HCT116 (cell line): ENCODE measurements around the gene CC2D1A. TPM values are rescaled to one million over a fixed set of nuclear protein-coding genes. Genes with fewer than 3 reads are reported as not detected.
"Not testable (repeated sequence)": the region's sequence is repeated elsewhere in the genome, so short reads cannot be mapped to it uniquely, and the experiment has no call there.

Experiments
- ATAC-seq: fragments of 200-7000 bp; cut with Tn5 transposase; 2 replicates; pipeline ENCODE4 v1.9.1; 2020; ENCODE audit warnings: mild to moderate bottlenecking, moderate library complexity
- BruUV-seq: library from RNA; stranded (reverse); fragments of 400-500 nt; replicated peaks from 2 replicates; lab custom pipeline; 2021; lab: Mats Ljungman, UMichigan
- CTCF ChIA-PET: fragments of 300-600 bp; sonication (Branson Sonifier 250); formaldehyde crosslinking; loops from one replicate; lab custom pipeline; 2021; ENCODE audit warnings: antibody characterized with exemption; lab: Charles Lee
- POLR2A ChIA-PET: fragments of 300-600, 350-600 bp; sonication (Branson Sonifier 250); formaldehyde crosslinking; loops from one replicate; lab custom pipeline; 2021; ENCODE audit warnings: antibody characterized with exemption; lab: Charles Lee
- RAD21 ChIA-PET, 2 experiments: fragments of 300-600 bp; sonication (Branson Sonifier 250); formaldehyde crosslinking; loops; one replicate each; lab custom pipeline; 2023; ENCODE audit warnings: low total read pairs in 2 of 2; ENCODE audit not compliant: uncharacterized antibody in 2 of 2, unreplicated experiment in 2 of 2, low non-redundant PET in 1 of 2; lab: Charles Lee
- DNase-seq: peaks from one replicate; pipeline ENCODE4 v3.0.0-alpha.2; 2010; ENCODE audit warnings: low read depth, low spot score
- H2AFZ ChIP-seq: fragments of 200-600 bp; shearing (Covaris generic), sonication (generic); 2 replicates; pipeline ENCODE4 v1.6.1; 2017; ENCODE audit warnings: low read depth, mixed run types, mixed read lengths, antibody characterized with exemption, low read length; ENCODE audit not compliant: poor library complexity, severe bottlenecking
- H3K27ac ChIP-seq: 2 replicates; pipeline ENCODE4 v1.5.1; 2012; ENCODE audit warnings: low read depth, low read length
- H3K27me3 ChIP-seq: fragments of 200-600 bp; sonication (generic); 2 replicates; pipeline ENCODE4 v1.6.1; 2016; ENCODE audit warnings: mixed run types, low read length, mixed read lengths; ENCODE audit not compliant: insufficient read depth
- H3K36me3 ChIP-seq, 2 experiments: fragments of 200-500 bp in 1 of 2; fragments of 200-600 bp in 1 of 2; sonication (Bioruptor generic) in 1 of 2; sonication (generic) in 1 of 2; 2 replicates each; pipeline versions ENCODE4 v1.5.1 to v1.6.1; 2014 to 2016; ENCODE audit warnings: low read length in 2 of 2, inconsistent platforms in 1 of 2, mixed read lengths in 1 of 2, mixed run types in 1 of 2; ENCODE audit not compliant: insufficient read depth in 2 of 2, control insufficient read depth in 1 of 2
- H3K4me1 ChIP-seq, 2 experiments: fragments of 200-600 bp in 1 of 2; sonication (generic) in 1 of 2; 2 replicates each; pipeline versions ENCODE4 v1.5.1 to v1.6.1; 2012 to 2017; ENCODE audit warnings: low read length in 2 of 2, inconsistent platforms in 1 of 2, mild to moderate bottlenecking in 1 of 2, mixed read lengths in 1 of 2, mixed run types in 1 of 2, moderate library complexity in 1 of 2; ENCODE audit not compliant: insufficient read depth in 2 of 2, control insufficient read depth in 1 of 2
- H3K4me2 ChIP-seq: fragments of 200-600 bp; sonication (generic); 2 replicates; pipeline ENCODE4 v1.6.1; 2017; ENCODE audit warnings: mixed run types, low read length, mixed read lengths
- H3K4me3 ChIP-seq, 2 experiments: fragments of 200-600 bp in 1 of 2; sonication (generic) in 1 of 2; replicated peaks in 1 of 2; 2 replicates each; pipeline ENCODE4 v1.5.1; 2011 to 2016; ENCODE audit warnings: low read length in 2 of 2, control low read depth in 1 of 2, low read depth in 1 of 2, mild to moderate bottlenecking in 1 of 2, mixed read lengths in 1 of 2, mixed run types in 1 of 2
- H3K79me2 ChIP-seq: fragments of 200-600 bp; sonication (generic); 2 replicates; pipeline ENCODE4 v1.6.1; 2017; ENCODE audit warnings: mild to moderate bottlenecking, mixed run types, low read length, moderate library complexity, mixed read lengths; ENCODE audit not compliant: insufficient read depth
- H3K9ac ChIP-seq: fragments of 200-600 bp; sonication (generic); 2 replicates; pipeline ENCODE4 v1.6.1; 2016; ENCODE audit warnings: low read length, mixed read lengths
- H3K9me2 ChIP-seq: fragments of 200-600 bp; sonication (generic), shearing (Covaris generic); 2 replicates; pipeline ENCODE4 v1.6.1; 2017; ENCODE audit warnings: mixed run types, mild to moderate bottlenecking, moderate library complexity; ENCODE audit not compliant: insufficient read depth
- H3K9me3 ChIP-seq, 2 experiments: fragments of 200-500 bp in 1 of 2; fragments of 200-600 bp in 1 of 2; sonication (Bioruptor generic) in 1 of 2; sonication (generic) in 1 of 2; 2 replicates each; pipeline ENCODE4 v1.6.1; 2014 to 2017; ENCODE audit warnings: low read length in 2 of 2, mixed read lengths in 2 of 2, inconsistent platforms in 1 of 2, low read depth in 1 of 2, mild to moderate bottlenecking in 1 of 2, mixed run types in 1 of 2, moderate library complexity in 1 of 2; ENCODE audit not compliant: control insufficient read depth in 1 of 2, insufficient read depth in 1 of 2
- H4K20me1 ChIP-seq: fragments of 200-600 bp; sonication (generic), shearing (Covaris generic); 2 replicates; pipeline ENCODE4 v1.6.1; 2017; ENCODE audit warnings: mixed run types, mild to moderate bottlenecking, moderate library complexity; ENCODE audit not compliant: insufficient read depth
- ATF3 ChIP-seq: IDR thresholded peaks from 2 replicates; pipeline ENCODE4 v1.6.1; 2012
- CBX3 ChIP-seq: IDR thresholded peaks from 2 replicates; pipeline ENCODE4 v1.6.1; 2012; ENCODE audit warnings: low read depth
- CEBPB ChIP-seq: IDR thresholded peaks from 2 replicates; pipeline ENCODE4 v1.6.1; 2012; ENCODE audit warnings: low read depth
- CTCF ChIP-seq, 3 experiments: fragments of 200-600 bp in 1 of 3; sonication (generic) in 1 of 3; IDR thresholded peaks in 2 of 3; conservative IDR thresholded peaks in 1 of 3; 2 replicates each; pipeline ENCODE4 v1.5.1; 2012 to 2017; ENCODE audit warnings: low read depth in 2 of 3, low read length in 2 of 3, antibody characterized with exemption in 1 of 3, borderline replicate concordance in 1 of 3, control low read depth in 1 of 3, mild to moderate bottlenecking in 1 of 3, mixed read lengths in 1 of 3, mixed run types in 1 of 3, moderate library complexity in 1 of 3; ENCODE audit not compliant: insufficient read depth in 1 of 3
- EGR1 ChIP-seq: IDR thresholded peaks from 2 replicates; pipeline ENCODE4 v1.6.1; 2012; ENCODE audit warnings: low read depth
- ELF1 ChIP-seq: IDR thresholded peaks from 2 replicates; pipeline ENCODE4 v1.6.1; 2012; ENCODE audit warnings: low read depth, borderline replicate concordance
- EZH2phosphoT487 ChIP-seq: fragments of 200-600 bp; IDR thresholded peaks from 2 replicates; pipeline ENCODE4 v1.6.1; 2018; ENCODE audit warnings: antibody characterized with exemption, borderline replicate concordance
- FOSL1 ChIP-seq: IDR thresholded peaks from 2 replicates; pipeline ENCODE4 v1.6.1; 2012; ENCODE audit warnings: low read depth
- SIN3A ChIP-seq: IDR thresholded peaks from 2 replicates; pipeline ENCODE4 v1.6.1; 2012; ENCODE audit warnings: low read depth
- SRF ChIP-seq: IDR thresholded peaks from 2 replicates; pipeline ENCODE4 v1.6.1; 2012; ENCODE audit warnings: low read depth
- TCF7L2 ChIP-seq: IDR thresholded peaks from 2 replicates; pipeline ENCODE4 v1.7.0; 2011; ENCODE audit warnings: borderline replicate concordance, inconsistent platforms; ENCODE audit not compliant: insufficient read depth, insufficient read length; ENCODE audit errors: extremely low read depth
- YY1 ChIP-seq: IDR thresholded peaks from 2 replicates; pipeline ENCODE4 v1.6.1; 2011; ENCODE audit warnings: low read length, low read depth, moderate library complexity, mild to moderate bottlenecking; ENCODE audit not compliant: insufficient replicate concordance; ENCODE audit errors: extremely low read depth
- ZFX ChIP-seq: fragments of 450-650 bp; IDR thresholded peaks from 2 replicates; pipeline ENCODE4 v1.6.1; 2017
- ZNF274 ChIP-seq: fragments of 200-500 bp; sonication (Bioruptor generic); IDR thresholded peaks from 2 replicates; pipeline ENCODE4 v1.6.1; 2014; ENCODE audit warnings: mild to moderate bottlenecking, low read depth, low read length, inconsistent platforms
- intact Hi-C: fragments of 100-400 bp; cut with micrococcal nuclease; formaldehyde crosslinking; loops from 2 replicates; pipeline ENCODE4 v1.10.0; 2022
- total RNA-seq: library from RNA; stranded (reverse); gene quantifications from one replicate; pipeline ENCODE4 v1.2.1, GENCODE V29; 2021; ENCODE audit not compliant: unreplicated experiment
- TF ChIP-seq, protein P1 (sequence below): IDR thresholded peaks from 2 replicates; pipeline ENCODE4 v1.6.1; 2011; ENCODE audit warnings: mild to moderate bottlenecking, low read length, moderate library complexity; ENCODE audit not compliant: insufficient replicate concordance; ENCODE audit errors: extremely low read depth

Gene CC2D1A
- total RNA-seq, 1 experiment from 2014 or later, result 51.5 TPM

DNA sequence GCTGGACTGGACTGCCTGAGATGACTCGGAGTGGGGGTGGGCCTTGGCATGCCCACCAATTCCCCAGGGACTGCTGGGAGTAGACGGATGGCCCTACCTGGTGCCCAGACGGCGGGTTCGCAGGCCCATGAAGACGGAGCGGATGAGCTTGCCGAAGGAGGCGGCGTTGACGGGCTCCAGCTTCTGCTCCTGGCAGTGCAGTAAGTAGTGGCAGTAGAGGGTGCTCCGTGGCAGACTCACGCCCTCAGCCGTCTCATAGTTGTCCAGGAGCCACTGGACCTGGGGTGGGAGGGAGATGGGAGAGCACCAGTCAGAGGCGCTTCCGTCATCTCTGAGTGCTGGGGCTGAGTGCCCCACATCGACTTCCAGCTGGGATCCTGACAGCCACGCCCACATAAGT, 63.9 kb downstream of the CC2D1A start:
- no TSS peak for BruUV-seq
- ChIA-PET POLR2A (no interaction called here), CTCF (no interaction called here), RAD21 (no interaction called here)
- no peak overlapping the region for H3K4me2 ChIP-seq
- H3K4me1 ChIP-seq, result peaks cover 0 to 10% of the 10 kb centered on the region in 2 experiments; a peak in 3 of 4 replicates
- ATAC-seq, result no peak
- no peaks in the 10 kb centered on the region for H3K9me2 ChIP-seq
- no peaks in the 10 kb centered on the region for H3K27me3 ChIP-seq
- H3K36me3 ChIP-seq, result peaks cover 0 to 4% of the 10 kb centered on the region in 2 experiments; a peak in 1 of 4 replicates
- H3K9me3 ChIP-seq, result no peaks in the 10 kb centered on the region
- intact Hi-C loops, result no loop called here
- no peak overlapping the region for H3K4me3 ChIP-seq
- no peaks in the 10 kb centered on the region for H4K20me1 ChIP-seq
- TF ChIP-seq FOSL1 (no peak), CTCF (IDR thresholded peaks at IDR 0.05 in 2 of 3, conservative IDR thresholded peaks at IDR 0.05 in 1 of 3; ENCODE audit: borderline replicate concordance in 1 of 3, insufficient read depth in 1 of 3, low read depth in 2 of 3, low read length in 2 of 3) (no peak), ZNF274 (no peak), SRF (no peak), CEBPB (no peak), YY1 (no peak), SIN3A (no peak), ELF1 (no peak), ZFX (no peak), EGR1 (no peak), ATF3 (no peak), TCF7L2 (no peak), CBX3 (no peak), EZH2phosphoT487 (no peak)
- TF ChIP-seq, protein P1, sequence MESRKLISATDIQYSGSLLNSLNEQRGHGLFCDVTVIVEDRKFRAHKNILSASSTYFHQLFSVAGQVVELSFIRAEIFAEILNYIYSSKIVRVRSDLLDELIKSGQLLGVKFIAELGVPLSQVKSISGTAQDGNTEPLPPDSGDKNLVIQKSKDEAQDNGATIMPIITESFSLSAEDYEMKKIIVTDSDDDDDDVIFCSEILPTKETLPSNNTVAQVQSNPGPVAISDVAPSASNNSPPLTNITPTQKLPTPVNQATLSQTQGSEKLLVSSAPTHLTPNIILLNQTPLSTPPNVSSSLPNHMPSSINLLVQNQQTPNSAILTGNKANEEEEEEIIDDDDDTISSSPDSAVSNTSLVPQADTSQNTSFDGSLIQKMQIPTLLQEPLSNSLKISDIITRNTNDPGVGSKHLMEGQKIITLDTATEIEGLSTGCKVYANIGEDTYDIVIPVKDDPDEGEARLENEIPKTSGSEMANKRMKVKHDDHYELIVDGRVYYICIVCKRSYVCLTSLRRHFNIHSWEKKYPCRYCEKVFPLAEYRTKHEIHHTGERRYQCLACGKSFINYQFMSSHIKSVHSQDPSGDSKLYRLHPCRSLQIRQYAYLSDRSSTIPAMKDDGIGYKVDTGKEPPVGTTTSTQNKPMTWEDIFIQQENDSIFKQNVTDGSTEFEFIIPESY, result no peak
- no peak overlapping the region for H2AFZ ChIP-seq
- DNase-seq, result no peak
- no peaks in the 10 kb centered on the region for H3K79me2 ChIP-seq
- no peak overlapping the region for H3K27ac ChIP-seq
- H3K9ac ChIP-seq, result no peak overlapping the region

DNA sequence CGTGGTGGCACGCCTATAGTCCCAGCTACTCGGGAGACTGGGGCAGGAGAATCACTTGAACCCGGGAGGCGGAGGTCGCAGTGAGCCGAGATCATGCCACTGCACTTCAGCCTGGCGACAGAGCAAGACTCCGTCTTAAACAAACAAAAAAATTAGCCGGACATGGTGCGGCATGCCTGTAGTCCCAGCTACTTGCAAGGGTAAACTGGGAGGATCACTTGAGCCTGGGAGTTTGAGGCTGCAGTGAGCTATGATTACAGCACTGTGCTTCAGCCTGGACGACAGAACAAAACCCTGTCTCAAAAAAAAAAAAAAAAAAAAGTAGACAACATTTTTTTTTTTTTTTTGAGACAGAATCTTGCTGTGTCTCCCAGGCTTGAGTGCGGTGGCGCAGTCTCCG, 65.9 kb downstream of the CC2D1A start:
- H3K79me2 ChIP-seq, H3K9ac ChIP-seq, H3K9me2 ChIP-seq, BruUV-seq, H3K27ac ChIP-seq, H3K4me1 ChIP-seq, ATAC-seq, CTCF ChIA-PET, H3K4me2 ChIP-seq, H3K9me3 ChIP-seq, POLR2A ChIA-PET, H4K20me1 ChIP-seq, intact Hi-C loops, H2AFZ ChIP-seq, H3K36me3 ChIP-seq, H3K4me3 ChIP-seq, RAD21 ChIA-PET, DNase-seq, H3K27me3 ChIP-seq: not testable (repeated sequence)
